NK-92 (cell line): ENCODE results near the gene F12.
"Not testable (repeated sequence)": the region's sequence is repeated elsewhere in the genome, so short reads cannot be mapped to it uniquely, and the experiment has no call there.

ENCODE experiments used
- DNase-seq: peaks from one replicate; lab custom pipeline; 2025; ENCODE audit not compliant: unreplicated experiment; lab: John Stamatoyannopoulos, UW

The F12 gene

GRCh38 chr5:177370488-177371119 lies 38.8 kb downstream of the F12 start:
- DNase-seq = no peak

GRCh38 chr5:177369645-177370440 lies 39.5 kb downstream of the F12 start:
- no peak for DNase-seq

- DNase-seq = no peak
Observed at GRCh38 chr5:177368869-177369644, 40.3 kb downstream of the F12 start.

GRCh38 chr5:177367981-177368868 lies 41.1 kb downstream of the F12 start:
- no peak for DNase-seq

GRCh38 chr5:177367323-177367848 lies 42.0 kb downstream of the F12 start:
- DNase-seq = no peak

GRCh38 chr5:177366528-177367322 lies 42.6 kb downstream of the F12 start:
- no peak for DNase-seq

GRCh38 chr5:177365845-177366527 lies 43.4 kb downstream of the F12 start:
- DNase-seq = no peak

GRCh38 chr5:177364159-177364962 lies 45.0 kb downstream of the F12 start:
- no peak for DNase-seq

- no peak for DNase-seq
Observed at GRCh38 chr5:177363565-177363964, 45.8 kb downstream of the F12 start.

GRCh38 chr5:177362610-177363507 lies 46.5 kb downstream of the F12 start:
- DNase-seq = no peak

- no peak for DNase-seq
Observed at GRCh38 chr5:177362292-177362609, 47.1 kb downstream of the F12 start.

- no peak for DNase-seq
Observed at GRCh38 chr5:177361418-177362291, 47.7 kb downstream of the F12 start.

GRCh38 chr5:177360740-177361139 lies 48.6 kb downstream of the F12 start:
- DNase-seq = not testable (repeated sequence)

GRCh38 chr5:177359860-177360259 lies 49.5 kb downstream of the F12 start:
- no peak for DNase-seq

GRCh38 chr5:177359451-177359851 lies 49.9 kb downstream of the F12 start:
- no peak for DNase-seq

GRCh38 chr5:177358370-177358819 lies 51.0 kb downstream of the F12 start:
- DNase-seq = no peak
